Fibroblast of villous mesenchyme (primary cell): ENCODE measurements around the gene PRM3. TPM values are rescaled to one million over a fixed set of nuclear protein-coding genes. Genes with fewer than 3 reads are reported as not detected.

Experiments
- DNase-seq: peaks from one replicate; pipeline ENCODE4 v3.0.0-alpha.2; 2010; ENCODE audit warnings: low read depth
- H3K4me3 ChIP-seq: 2 replicates; pipeline ENCODE4 v1.5.1; 2011; ENCODE audit warnings: low read depth, mild to moderate bottlenecking, low read length
- CTCF ChIP-seq: IDR thresholded peaks from 2 replicates; pipeline ENCODE4 v1.5.1; 2012; ENCODE audit warnings: low read depth, mild to moderate bottlenecking, low read length; ENCODE audit not compliant: insufficient read depth
- small RNA-seq: library from RNA; depleted of rRNA; stranded (forward); fragments of <200 nt; gene quantifications from one replicate; pipeline ENCODE3, GENCODE V24; 2012
- total RNA-seq: library from RNA; depleted of rRNA; stranded (reverse); fragments of >200 nt; gene quantifications from 2 replicates; pipeline ENCODE4 v1.2.3, GENCODE V29; 2012

Gene PRM3
- total RNA-seq, 1 donor: not detected

DNA sequence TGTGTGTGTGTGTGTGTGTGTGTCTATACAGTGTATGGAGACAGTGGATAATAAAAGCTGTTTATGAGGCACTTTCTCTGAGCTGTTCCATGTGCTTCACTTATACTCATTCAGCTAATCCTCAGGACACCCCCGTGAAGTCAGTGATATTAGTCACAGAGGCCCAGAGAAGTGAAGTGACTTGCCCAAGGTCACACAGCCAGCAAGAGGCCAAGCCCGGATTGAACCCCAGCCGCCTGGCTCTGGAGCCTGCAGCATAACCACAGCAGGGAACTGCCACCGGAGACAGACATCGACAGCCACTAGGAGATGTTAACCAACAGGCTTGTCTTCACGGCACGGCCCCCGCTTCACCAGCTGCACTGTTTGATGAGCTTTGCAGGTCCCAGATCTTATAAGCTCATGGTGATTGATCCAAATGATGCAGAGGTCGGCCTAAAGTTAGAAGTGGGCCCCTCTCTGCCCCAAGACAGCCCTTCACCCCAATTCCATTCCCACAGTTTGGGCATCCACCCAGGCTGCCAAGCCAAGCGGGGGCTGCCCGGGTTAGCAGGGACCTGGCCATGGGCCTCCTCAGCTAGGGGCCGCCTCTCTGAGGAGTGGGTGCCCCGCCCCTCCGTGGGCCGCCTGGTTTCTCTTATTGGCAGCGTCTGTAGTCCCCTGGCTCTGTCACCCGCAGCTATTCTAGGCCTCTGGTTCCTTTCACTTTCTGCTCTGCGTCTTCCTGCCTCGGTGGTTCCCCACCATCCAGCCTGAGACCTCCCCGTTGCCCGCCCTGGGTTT is 48.3 kb downstream of the PRM3 start:
- H3K4me3 ChIP-seq: no peak overlapping the region
- TF ChIP-seq CTCF: no peak
- no peak for DNase-seq

- H3K4me3 ChIP-seq: no peak overlapping the region
- DNase-seq: no peak
- TF ChIP-seq CTCF: no peak
Measured at GRCh38 chr16:11224096-11224893, 49.1 kb downstream of the PRM3 start.

Small RNAs within 50 kb of the gene (small RNA-seq; reads per million reads assigned to genes)
- gene MIR548H2 (not detected), gene RF00019 (not detected), gene RF00554 (not detected)

Other genes with a start within 250 kb of the PRM3 start
- 18.4 and 29.4 TPM in 2 replicates for gene SOCS1, start 17.4 kb downstream of the PRM3 start, total RNA-seq
- not detected in 2 replicates for gene TNP2, start 4.3 kb downstream of the PRM3 start, total RNA-seq
- not detected in 2 replicates for gene PRM2, start 2.9 kb upstream of the PRM3 start, total RNA-seq
- not detected in 2 replicates for gene PRM1, start 7.7 kb upstream of the PRM3 start, total RNA-seq
- gene RMI2, start 71.8 kb upstream of the PRM3 start, total RNA-seq: 5.5 and 5.6 TPM in 2 replicates